ENCODE results near the gene SLBP. TPM values are rescaled to one million over a fixed set of nuclear protein-coding genes. Genes with fewer than 3 reads are reported as not detected.
A peak's percentile ranks its signal among the peaks of the same experiment; 100 is the strongest.

SLBP gene
- total and polyA plus RNA-seq, 2 of the 8 experiments (the other 6 are each of a cell fraction or from before 2014, with no cell fraction given) = 44.1 to 49.0 TPM

GRCh38 chr4:1748465-1748995, 36.4 kb upstream of the SLBP start:
- H3K27ac ChIP-seq (ENCODE audit: low read depth, low read length) = no peak overlapping the region
- no peak overlapping the region for H2BK5ac ChIP-seq (ENCODE audit: low read depth, low read length)
- H3K4me2 ChIP-seq (ENCODE audit: insufficient read depth in 1 of 2, low read depth in 2 of 2, low read length in 2 of 2) = peak overlapping the region in 1 of 2 experiments; percentile 71; a peak in 3 of 4 replicates
- H3K79me2 ChIP-seq (ENCODE audit: control insufficient read depth in 1 of 2, insufficient read depth in 2 of 2, low read length in 2 of 2) = no peaks in the 10 kb centered on the region
- H3K36me3 ChIP-seq (ENCODE audit: control insufficient read depth in 2 of 4, insufficient read depth in 4 of 4, low read length in 3 of 4) = peaks cover 0 to 17% (median 13%) of the 10 kb centered on the region in 4 experiments; a peak in 6 of 8 replicates
- H3K23me2 ChIP-seq (ENCODE audit: low read depth, low read length) = no peaks in the 10 kb centered on the region
- H2AFZ ChIP-seq (ENCODE audit: low read length) = no peak overlapping the region
- H3K4ac ChIP-seq (replicated peaks; ENCODE audit: insufficient read length, low read depth, low read length) = no peak overlapping the region
- peaks cover 0 to 4% (median 0%) of the 10 kb centered on the region in 4 experiments; a peak in 2 of 7 replicates for H3K27me3 ChIP-seq (replicated peaks in 1 of 4; ENCODE audit: control insufficient read depth in 3 of 4, extremely low read depth in 1 of 4, insufficient read depth in 3 of 4, low read length in 3 of 4)
- H4K8ac ChIP-seq (ENCODE audit: extremely low read depth, insufficient read depth, low read length) = no peak overlapping the region; the same call in 1 of the 2 replicates
- no peak overlapping the region for H2AK5ac ChIP-seq (ENCODE audit: low read depth, low read length)
- no peak overlapping the region for H3K14ac ChIP-seq (ENCODE audit: insufficient read length)
- no peak overlapping the region for H4K5ac ChIP-seq (ENCODE audit: insufficient read length, low read depth, low read length)
- no peaks in the 10 kb centered on the region for H3K9me3 ChIP-seq (ENCODE audit: insufficient read depth in 2 of 2, low read depth in 1 of 2, low read length in 1 of 2)
- no peak overlapping the region for H2BK20ac ChIP-seq (ENCODE audit: low read length)
- no peaks in the 10 kb centered on the region for H3K79me1 ChIP-seq (ENCODE audit: low read depth, low read length)
- POLR2A ChIA-PET (ENCODE audit: partially characterized antibody) = interaction anchor here (0.6 to 5.6 kb wide), 13 partner anchors 12 to 991 kb away, joined by 3 to 38 read pairs (median 4); no protein-coding TSS in a partner anchor
- H3K9ac ChIP-seq (replicated peaks in 1 of 4; ENCODE audit: extremely low read depth in 1 of 4, low read depth in 3 of 4, low read length in 3 of 4) = no peak overlapping the region
- no peak overlapping the region for H3K23ac ChIP-seq (ENCODE audit: insufficient read length)
- no peak overlapping the region for H3K56ac ChIP-seq (replicated peaks; ENCODE audit: insufficient read length, low read depth, low read length)
- peaks cover 4% of the 10 kb centered on the region in 2 experiments for H4K20me1 ChIP-seq (replicated peaks in 1 of 2; ENCODE audit: control insufficient read depth in 1 of 2, insufficient read depth in 2 of 2, low read length in 2 of 2)
- H2BK15ac ChIP-seq (ENCODE audit: low read length) = peak overlapping the region; percentile 72; the same call in 1 of the 2 replicates
- DNase-seq (ENCODE audit: low read depth in 1 of 2, low spot score in 2 of 2) = peak; percentile 57 to 96
- no peak for FAIRE-seq
- H2BK120ac ChIP-seq (replicated peaks; ENCODE audit: low read depth, low read length) = no peak overlapping the region
- H3K4me3 ChIP-seq (ENCODE audit: extremely low read depth in 1 of 4, insufficient read depth in 2 of 4, low read depth in 3 of 4, low read length in 4 of 4) = peak overlapping the region in 1 of 4 experiments; percentile 34; a peak in 1 of 8 replicates
- no peak overlapping the region for H3K18ac ChIP-seq (ENCODE audit: extremely low read depth, low read length)
- no peak overlapping the region for H2BK12ac ChIP-seq (ENCODE audit: low read depth, low read length)
- CTCF ChIA-PET (ENCODE audit: partially characterized antibody) = interaction anchor here (0.6 to 52.9 kb wide), 22 partner anchors 12 to 747 kb away, joined by 3 to 2507 read pairs (median 6); partner anchors contain the start of genes FGFR3 and SLBP
- H4K91ac ChIP-seq (replicated peaks; ENCODE audit: insufficient read length, low read length) = no peak overlapping the region
- WGBS, 2 experiments (ENCODE audit: extremely low coverage in 1 of 2, insufficient coverage in 1 of 2, insufficient read length in 1 of 2, insufficient replicate concordance in 2 of 2, low coverage in 1 of 2, low lambda C conversion rate in 2 of 2, missing lambda C conversion rate in 1 of 2) = 23% methylated on average over 21 of the region's 29 CpGs; no CpG with 5 or more reads in 1 of the 2 experiments
- peaks cover 0 to 15% (median 11%) of the 10 kb centered on the region in 4 experiments; a peak in 6 of 7 replicates for H3K4me1 ChIP-seq (replicated peaks in 1 of 4; ENCODE audit: control insufficient read depth in 3 of 4, insufficient read depth in 4 of 4, low read length in 3 of 4)
- peak in 2 of 3 experiments; percentile 82 to 96; a peak in 3 of 4 replicates for TF ChIP-seq CTCF (IDR thresholded peaks at IDR 0.05; ENCODE audit: control extremely low read depth in 1 of 3, insufficient read depth in 1 of 3, low read depth in 1 of 3, low read length in 3 of 3)
- no peak for TF ChIP-seq MAFK (IDR thresholded peaks at IDR 0.05; ENCODE audit: low read depth, low read length)
- TF ChIP-seq JUN (IDR thresholded peaks at IDR 0.05; ENCODE audit: low read depth, low read length) = no peak
- TF ChIP-seq KDM1A (IDR thresholded peaks at IDR 0.05; ENCODE audit: borderline replicate concordance, low read length) = no peak
- no peak for TF ChIP-seq BCL11A (IDR thresholded peaks at IDR 0.05; ENCODE audit: low read depth in 2 of 2, low read length in 2 of 2)
- TF ChIP-seq RAD21 (IDR thresholded peaks at IDR 0.05 in 1 of 2, conservative IDR thresholded peaks at IDR 0.05 in 1 of 2; ENCODE audit: low read depth in 2 of 2, low read length in 2 of 2) = peak; percentile 90 to 94
- TF ChIP-seq HDAC2 (IDR thresholded peaks at IDR 0.05; ENCODE audit: borderline replicate concordance in 1 of 2, low read depth in 2 of 2, low read length in 2 of 2) = 0 out of 4 replicates have a peak, but pooled peaks of 1 of the 2 experiments have one; percentile 55
- no peak for TF ChIP-seq NRF1 (IDR thresholded peaks at IDR 0.05; ENCODE audit: low read depth, low read length)
- no peak for TF ChIP-seq CBX5 (IDR thresholded peaks at IDR 0.05; ENCODE audit: low read depth, low read length)

Data from H1 (cell line).